Neural crest cell (in vitro differentiated cells): Measurements from ENCODE around the gene POLR1B. TPM values are rescaled to one million over a fixed set of nuclear protein-coding genes. Genes with fewer than 3 reads are reported as not detected.
A peak's percentile ranks its signal among the peaks of the same experiment; 100 is the strongest.

Experiments used
- DNase-seq: peaks from one replicate; pipeline ENCODE4 v3.0.0; 2021; ENCODE audit warnings: low read depth, mixed read lengths, low spot score
- H3K27ac Mint-ChIP-seq: one replicate; pipeline ENCODE4 v1.8.0; 2021; ENCODE audit warnings: mild to moderate bottlenecking, mixed read lengths; ENCODE audit not compliant: unreplicated experiment
- H3K27me3 Mint-ChIP-seq: 2 replicates; pipeline ENCODE4 v1.8.0; 2021; ENCODE audit warnings: low read depth, mild to moderate bottlenecking, mixed read lengths
- H3K36me3 Mint-ChIP-seq: 2 replicates; pipeline ENCODE4 v1.8.0; 2021; ENCODE audit warnings: low read depth, mild to moderate bottlenecking, mixed read lengths
- H3K4me1 Mint-ChIP-seq: 2 replicates; pipeline ENCODE4 v1.8.0; 2021; ENCODE audit warnings: mixed read lengths
- H3K4me3 Mint-ChIP-seq: one replicate; pipeline ENCODE4 v1.8.0; 2021; ENCODE audit warnings: mild to moderate bottlenecking, mixed read lengths
- H3K9me3 Mint-ChIP-seq: 2 replicates; pipeline ENCODE4 v1.8.0; 2021; ENCODE audit warnings: mixed read lengths
- CTCF ChIP-seq: fragments of 200-600 bp; sonication (generic); conservative IDR thresholded peaks from 2 replicates; pipeline ENCODE4 v1.5.0; 2021; ENCODE audit warnings: antibody characterized with exemption, mild to moderate bottlenecking
- total RNA-seq: library from RNA; stranded (reverse); gene quantifications from 2 replicates; pipeline ENCODE4 v1.2.1, GENCODE V29; 2021

The POLR1B gene
- total RNA-seq, 1 donor from 2014 or later: 39.9 TPM

- no peaks in the 10 kb centered on the region for H3K9me3 Mint-ChIP-seq
- no peak for DNase-seq
- TF ChIP-seq CTCF: no peak
- H3K4me1 Mint-ChIP-seq: peaks cover 6% of the 10 kb centered on the region
- H3K27me3 Mint-ChIP-seq: no peaks in the 10 kb centered on the region
- H3K36me3 Mint-ChIP-seq: peaks cover 6% of the 10 kb centered on the region
- no peak overlapping the region for H3K4me3 Mint-ChIP-seq
- no peak overlapping the region for H3K27ac Mint-ChIP-seq
Measured at GRCh38 chr2:112597537-112598322, 55.5 kb downstream of the POLR1B start.

GRCh38 chr2:112600634-112601033, 58.4 kb downstream of the POLR1B start:
- no peak for TF ChIP-seq CTCF
- Mint-ChIP-seq H3K27ac (no peak overlapping the region), H3K36me3 (peaks cover 2% of the 10 kb centered on the region), H3K4me3 (no peak overlapping the region), H3K9me3 (no peaks in the 10 kb centered on the region), H3K4me1 (peaks cover 6% of the 10 kb centered on the region), H3K27me3 (no peaks in the 10 kb centered on the region)
- no peak for DNase-seq

GRCh38 chr2:112601754-112602153, 59.5 kb downstream of the POLR1B start:
- H3K36me3 Mint-ChIP-seq: no peaks in the 10 kb centered on the region
- H3K27ac Mint-ChIP-seq: peak overlapping the region; percentile 87
- H3K9me3 Mint-ChIP-seq: no peaks in the 10 kb centered on the region
- peaks cover 6% of the 10 kb centered on the region for H3K4me1 Mint-ChIP-seq
- no peak for DNase-seq
- no peak for TF ChIP-seq CTCF
- H3K27me3 Mint-ChIP-seq: no peaks in the 10 kb centered on the region
- H3K4me3 Mint-ChIP-seq: no peak overlapping the region

GRCh38 chr2:112602917-112603316, 60.7 kb downstream of the POLR1B start:
- DNase-seq: no peak
- Mint-ChIP-seq H3K4me3 (no peak overlapping the region), H3K27me3 (no peaks in the 10 kb centered on the region), H3K4me1 (peaks cover 6% of the 10 kb centered on the region), H3K27ac (no peak overlapping the region), H3K36me3 (no peaks in the 10 kb centered on the region), H3K9me3 (no peaks in the 10 kb centered on the region)
- TF ChIP-seq CTCF: no peak

- Mint-ChIP-seq H3K4me3 (no peak overlapping the region), H3K4me1 (peaks cover 6% of the 10 kb centered on the region), H3K9me3 (no peaks in the 10 kb centered on the region), H3K27ac (no peak overlapping the region), H3K27me3 (no peaks in the 10 kb centered on the region), H3K36me3 (no peaks in the 10 kb centered on the region)
- TF ChIP-seq CTCF: no peak
- DNase-seq: no peak
Measured at GRCh38 chr2:112603731-112604130, 61.5 kb downstream of the POLR1B start.
